HepG2 (cell line): ENCODE measurements around the gene PDCD2L. TPM values are rescaled to one million over a fixed set of nuclear protein-coding genes. Genes with fewer than 3 reads are reported as not detected.

Experiments
- HOXA9 ChIP-seq: sonication (generic); formaldehyde crosslinking; IDR thresholded peaks from 2 replicates; pipeline ENCODE4 v1.8.1; 2022; ENCODE audit warnings: missing genetic modification reagents, mild to moderate bottlenecking, moderate library complexity, borderline replicate concordance
- HOXD1 ChIP-seq: sonication (generic); formaldehyde crosslinking; IDR thresholded peaks from 2 replicates; pipeline ENCODE4 v1.5.0; 2020; ENCODE audit warnings: missing genetic modification reagents
- JUND ChIP-seq: sonication (generic); formaldehyde crosslinking; IDR thresholded peaks from 2 replicates; pipeline ENCODE4 v1.8.0; 2022; ENCODE audit warnings: mild to moderate bottlenecking, missing genetic modification reagents
- KDM5B ChIP-seq: sonication (generic); formaldehyde crosslinking; IDR thresholded peaks from 2 replicates; pipeline ENCODE4 v1.4.0; 2020; ENCODE audit warnings: missing genetic modification reagents, mild to moderate bottlenecking, borderline replicate concordance
- NFIC ChIP-seq: IDR thresholded peaks from 2 replicates; pipeline ENCODE4 v1.6.1; 2012; ENCODE audit warnings: mild to moderate bottlenecking, low read length, inconsistent platforms
- ZBTB38 ChIP-seq: sonication (generic); formaldehyde crosslinking; IDR thresholded peaks from 2 replicates; pipeline ENCODE4 v1.5.1; 2020; ENCODE audit warnings: mild to moderate bottlenecking, missing genetic modification reagents
- ZBTB7A ChIP-seq: sonication (generic); formaldehyde crosslinking; IDR thresholded peaks from 2 replicates; pipeline ENCODE4 v1.8.0; 2022; ENCODE audit warnings: mild to moderate bottlenecking, missing genetic modification reagents
- ZNF235 ChIP-seq: sonication (generic); formaldehyde crosslinking; IDR thresholded peaks from 2 replicates; pipeline ENCODE4 v1.8.1; 2023; ENCODE audit warnings: mild to moderate bottlenecking, missing genetic modification reagents, borderline replicate concordance
- ZNF329 ChIP-seq: sonication (generic); formaldehyde crosslinking; IDR thresholded peaks from 2 replicates; pipeline ENCODE4 v1.9.0; 2021; ENCODE audit warnings: low read depth, mild to moderate bottlenecking, missing genetic modification reagents
- ZNF44 ChIP-seq: sonication (generic); formaldehyde crosslinking; IDR thresholded peaks from 2 replicates; pipeline ENCODE4 v1.5.1; 2020; ENCODE audit warnings: mild to moderate bottlenecking, missing genetic modification reagents
- ZNF501 ChIP-seq: sonication (generic); formaldehyde crosslinking; IDR thresholded peaks from 2 replicates; pipeline ENCODE4 v1.5.1; 2020; ENCODE audit warnings: mild to moderate bottlenecking, moderate library complexity, missing genetic modification reagents
- ZNF556 ChIP-seq: sonication (generic); formaldehyde crosslinking; IDR thresholded peaks from 2 replicates; pipeline ENCODE4 v1.4.0; 2020; ENCODE audit warnings: mild to moderate bottlenecking, missing genetic modification reagents, borderline replicate concordance
- ZNF580 ChIP-seq: IDR thresholded peaks from 2 replicates; pipeline ENCODE4 v1.6.1; 2016; ENCODE audit warnings: low read depth, borderline replicate concordance
- ZNF619 ChIP-seq: sonication (generic); formaldehyde crosslinking; IDR thresholded peaks from 2 replicates; pipeline ENCODE4 v1.4.0; 2020; ENCODE audit warnings: mild to moderate bottlenecking, missing genetic modification reagents
- ZSCAN21 ChIP-seq: sonication (generic); formaldehyde crosslinking; IDR thresholded peaks from 2 replicates; pipeline ENCODE4 v1.8.0; 2022; ENCODE audit warnings: mild to moderate bottlenecking, missing genetic modification reagents, moderate library complexity, borderline replicate concordance
- polyA plus RNA-seq, 8 experiments: library from polyadenylated mRNA; depleted of rRNA in 3 of 8; stranded (reverse) in 7 of 8; unstranded in 1 of 8; fragments of >200 nt; fragmentation: Illumina TruSeq in 4 of 8; extraction: Trizol in 4 of 8; gene quantifications; 2 replicates each; pipeline versions ENCODE4 v1.2.1 to v1.2.3, GENCODE V29; 2011 to 2016; ENCODE audit warnings: low read depth in 4 of 8, missing spikeins in 1 of 8, mixed read lengths in 1 of 8; ENCODE audit not compliant: insufficient read depth in 1 of 8
- total RNA-seq, 5 experiments: library from RNA; depleted of rRNA; stranded (reverse); fragments of >200 nt; fragmentation: Illumina TruSeq; extraction: Trizol; gene quantifications; 2 replicates each; pipeline ENCODE4 v1.2.3, GENCODE V29; 2016; ENCODE audit warnings: low read depth in 1 of 5
- TF ChIP-seq, protein P1 (sequence below): sonication (generic); formaldehyde crosslinking; IDR thresholded peaks from 2 replicates; pipeline ENCODE4 v1.4.0; 2020; ENCODE audit warnings: missing genetic modification reagents
- TF ChIP-seq, protein P2 (sequence below): sonication (generic); formaldehyde crosslinking; IDR thresholded peaks from 2 replicates; pipeline ENCODE4 v1.4.0; 2020; ENCODE audit warnings: missing genetic modification reagents, borderline replicate concordance
- TF ChIP-seq, protein P3 (sequence below): IDR thresholded peaks from 2 replicates; pipeline ENCODE4 v1.6.1; 2016; ENCODE audit warnings: missing genetic modification reagents, missing compliant biosample characterization
- TF ChIP-seq, protein P4 (sequence below): sonication (generic); formaldehyde crosslinking; IDR thresholded peaks from 2 replicates; pipeline ENCODE4 v1.8.0; 2022; ENCODE audit warnings: missing genetic modification reagents, low read depth, mild to moderate bottlenecking, borderline replicate concordance

The PDCD2L gene
- total and polyA plus RNA-seq, 2 of the 13 experiments (the other 11 are each of a cell fraction or from before 2014, with no cell fraction given) = 29.3 to 35.2 TPM

GRCh38 chr19:34404109-34404909 lies at the start of gene PDCD2L (continued):
- TF ChIP-seq, protein P1, sequence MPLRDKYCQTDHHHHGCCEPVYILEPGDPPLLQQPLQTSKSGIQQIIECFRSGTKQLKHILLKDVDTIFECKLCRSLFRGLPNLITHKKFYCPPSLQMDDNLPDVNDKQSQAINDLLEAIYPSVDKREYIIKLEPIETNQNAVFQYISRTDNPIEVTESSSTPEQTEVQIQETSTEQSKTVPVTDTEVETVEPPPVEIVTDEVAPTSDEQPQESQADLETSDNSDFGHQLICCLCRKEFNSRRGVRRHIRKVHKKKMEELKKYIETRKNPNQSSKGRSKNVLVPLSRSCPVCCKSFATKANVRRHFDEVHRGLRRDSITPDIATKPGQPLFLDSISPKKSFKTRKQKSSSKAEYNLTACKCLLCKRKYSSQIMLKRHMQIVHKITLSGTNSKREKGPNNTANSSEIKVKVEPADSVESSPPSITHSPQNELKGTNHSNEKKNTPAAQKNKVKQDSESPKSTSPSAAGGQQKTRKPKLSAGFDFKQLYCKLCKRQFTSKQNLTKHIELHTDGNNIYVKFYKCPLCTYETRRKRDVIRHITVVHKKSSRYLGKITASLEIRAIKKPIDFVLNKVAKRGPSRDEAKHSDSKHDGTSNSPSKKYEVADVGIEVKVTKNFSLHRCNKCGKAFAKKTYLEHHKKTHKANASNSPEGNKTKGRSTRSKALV (CRISPR knock-in tag) = peak; percentile 67; the same call in 1 of the 2 replicates
- TF ChIP-seq, protein P2, sequence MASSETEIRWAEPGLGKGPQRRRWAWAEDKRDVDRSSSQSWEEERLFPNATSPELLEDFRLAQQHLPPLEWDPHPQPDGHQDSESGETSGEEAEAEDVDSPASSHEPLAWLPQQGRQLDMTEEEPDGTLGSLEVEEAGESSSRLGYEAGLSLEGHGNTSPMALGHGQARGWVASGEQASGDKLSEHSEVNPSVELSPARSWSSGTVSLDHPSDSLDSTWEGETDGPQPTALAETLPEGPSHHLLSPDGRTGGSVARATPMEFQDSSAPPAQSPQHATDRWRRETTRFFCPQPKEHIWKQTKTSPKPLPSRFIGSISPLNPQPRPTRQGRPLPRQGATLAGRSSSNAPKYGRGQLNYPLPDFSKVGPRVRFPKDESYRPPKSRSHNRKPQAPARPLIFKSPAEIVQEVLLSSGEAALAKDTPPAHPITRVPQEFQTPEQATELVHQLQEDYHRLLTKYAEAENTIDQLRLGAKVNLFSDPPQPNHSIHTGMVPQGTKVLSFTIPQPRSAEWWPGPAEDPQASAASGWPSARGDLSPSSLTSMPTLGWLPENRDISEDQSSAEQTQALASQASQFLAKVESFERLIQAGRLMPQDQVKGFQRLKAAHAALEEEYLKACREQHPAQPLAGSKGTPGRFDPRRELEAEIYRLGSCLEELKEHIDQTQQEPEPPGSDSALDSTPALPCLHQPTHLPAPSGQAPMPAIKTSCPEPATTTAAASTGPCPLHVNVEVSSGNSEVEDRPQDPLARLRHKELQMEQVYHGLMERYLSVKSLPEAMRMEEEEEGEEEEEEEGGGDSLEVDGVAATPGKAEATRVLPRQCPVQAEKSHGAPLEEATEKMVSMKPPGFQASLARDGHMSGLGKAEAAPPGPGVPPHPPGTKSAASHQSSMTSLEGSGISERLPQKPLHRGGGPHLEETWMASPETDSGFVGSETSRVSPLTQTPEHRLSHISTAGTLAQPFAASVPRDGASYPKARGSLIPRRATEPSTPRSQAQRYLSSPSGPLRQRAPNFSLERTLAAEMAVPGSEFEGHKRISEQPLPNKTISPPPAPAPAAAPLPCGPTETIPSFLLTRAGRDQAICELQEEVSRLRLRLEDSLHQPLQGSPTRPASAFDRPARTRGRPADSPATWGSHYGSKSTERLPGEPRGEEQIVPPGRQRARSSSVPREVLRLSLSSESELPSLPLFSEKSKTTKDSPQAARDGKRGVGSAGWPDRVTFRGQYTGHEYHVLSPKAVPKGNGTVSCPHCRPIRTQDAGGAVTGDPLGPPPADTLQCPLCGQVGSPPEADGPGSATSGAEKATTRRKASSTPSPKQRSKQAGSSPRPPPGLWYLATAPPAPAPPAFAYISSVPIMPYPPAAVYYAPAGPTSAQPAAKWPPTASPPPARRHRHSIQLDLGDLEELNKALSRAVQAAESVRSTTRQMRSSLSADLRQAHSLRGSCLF (CRISPR knock-in tag) = peak; percentile 91; the same call in 1 of the 2 replicates
- TF ChIP-seq HOXD1 (CRISPR knock-in tag) (0 out of 2 replicates have a peak, but pooled peaks have one; percentile 80), NFIC (no peak), ZBTB38 (CRISPR knock-in tag) (peak; percentile 36; the same call in 1 of the 2 replicates), JUND (no peak), HOXA9 (CRISPR knock-in tag) (peak; percentile 73; the same call in 1 of the 2 replicates), ZNF235 (CRISPR knock-in tag) (peak; percentile 79; the same call in 1 of the 2 replicates), ZSCAN21 (CRISPR knock-in tag) (peak; percentile 66; the same call in 1 of the 2 replicates), ZNF44 (peak; percentile 89; the same call in 1 of the 2 replicates), ZNF556 (peak; percentile 77; the same call in 1 of the 2 replicates), ZNF619 (CRISPR knock-in tag) (peak; percentile 64; the same call in 1 of the 2 replicates), ZNF580 (peak; percentile 93), ZNF329 (no peak), KDM5B (CRISPR knock-in tag) (peak; percentile 86; the same call in 1 of the 2 replicates), ZNF501 (CRISPR knock-in tag) (peak; percentile 87), ZBTB7A (peak; percentile 52; the same call in 1 of the 2 replicates)
- TF ChIP-seq, protein P3, sequence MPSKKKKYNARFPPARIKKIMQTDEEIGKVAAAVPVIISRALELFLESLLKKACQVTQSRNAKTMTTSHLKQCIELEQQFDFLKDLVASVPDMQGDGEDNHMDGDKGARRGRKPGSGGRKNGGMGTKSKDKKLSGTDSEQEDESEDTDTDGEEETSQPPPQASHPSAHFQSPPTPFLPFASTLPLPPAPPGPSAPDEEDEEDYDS (CRISPR knock-in tag) = peak; percentile 80
- TF ChIP-seq, protein P4, sequence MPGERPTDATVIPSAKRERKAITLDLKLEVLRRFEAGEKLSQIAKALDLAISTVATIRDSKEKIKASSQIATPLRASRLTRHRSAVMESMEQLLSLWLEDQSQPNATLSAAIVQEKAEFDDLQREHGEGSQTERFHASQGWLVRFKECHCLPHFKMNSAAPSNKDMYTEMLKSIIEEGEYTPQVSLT (CRISPR knock-in tag) = no peak
